GM18870 (cell line): ENCODE measurements around the gene CAPZA1.

Source experiments
- ATAC-seq: cut with Tn5 transposase; IDR thresholded peaks from one replicate; pipeline ENCODE4 v1.9.1; 2021; ENCODE audit warnings: moderate library complexity; ENCODE audit not compliant: unreplicated experiment

CAPZA1 gene

GRCh38 chr1:112675728-112676381 lies 56.2 kb downstream of the CAPZA1 start:
- ATAC-seq: no peak

- ATAC-seq: no peak
These were observed 56.9 kb downstream of the CAPZA1 start for GRCh38 chr1:112676543-112676942.

GRCh38 chr1:112677501-112677900 lies 57.9 kb downstream of the CAPZA1 start:
- ATAC-seq: no peak

GRCh38 chr1:112678605-112679004 lies 59.0 kb downstream of the CAPZA1 start:
- ATAC-seq: no peak

- ATAC-seq: no peak
These were observed 66.3 kb downstream of the CAPZA1 start for GRCh38 chr1:112685913-112686312.

GRCh38 chr1:112686417-112686816 lies 66.8 kb downstream of the CAPZA1 start:
- ATAC-seq: no peak

GRCh38 chr1:112686835-112687234 lies 67.2 kb downstream of the CAPZA1 start:
- no peak for ATAC-seq

- ATAC-seq: no peak
These were observed 67.7 kb downstream of the CAPZA1 start for GRCh38 chr1:112687361-112687760.

- no peak for ATAC-seq
These were observed 68.3 kb downstream of the CAPZA1 start for GRCh38 chr1:112687785-112688496.

GRCh38 chr1:112688781-112689193 lies 69.2 kb downstream of the CAPZA1 start:
- ATAC-seq: no peak

- no peak for ATAC-seq
These were observed 69.7 kb downstream of the CAPZA1 start for GRCh38 chr1:112689196-112689841.

- ATAC-seq: no peak
These were observed 70.2 kb downstream of the CAPZA1 start for GRCh38 chr1:112689842-112690237.

GRCh38 chr1:112692681-112693080 lies 73.0 kb downstream of the CAPZA1 start:
- no peak for ATAC-seq

GRCh38 chr1:112693821-112694220 lies 74.2 kb downstream of the CAPZA1 start:
- ATAC-seq: no peak

GRCh38 chr1:112694363-112694929 lies 74.8 kb downstream of the CAPZA1 start:
- no peak for ATAC-seq

GRCh38 chr1:112695276-112695675 lies 75.6 kb downstream of the CAPZA1 start:
- ATAC-seq: no peak

- ATAC-seq: no peak
These were observed 77.1 kb downstream of the CAPZA1 start for GRCh38 chr1:112696578-112697314.

GRCh38 chr1:112697781-112698201 lies 78.2 kb downstream of the CAPZA1 start:
- ATAC-seq: no peak

- no peak for ATAC-seq
These were observed 79.0 kb downstream of the CAPZA1 start for GRCh38 chr1:112698366-112699310.
